ENCODE data around the gene TRIM63. TPM values are rescaled to one million over a fixed set of nuclear protein-coding genes. Genes with fewer than 3 reads are reported as not detected.

Gene TRIM63
- total RNA-seq, 4 donors from 2014 or later: 0.21 to 0.98 TPM; not detected in 2

DNA sequence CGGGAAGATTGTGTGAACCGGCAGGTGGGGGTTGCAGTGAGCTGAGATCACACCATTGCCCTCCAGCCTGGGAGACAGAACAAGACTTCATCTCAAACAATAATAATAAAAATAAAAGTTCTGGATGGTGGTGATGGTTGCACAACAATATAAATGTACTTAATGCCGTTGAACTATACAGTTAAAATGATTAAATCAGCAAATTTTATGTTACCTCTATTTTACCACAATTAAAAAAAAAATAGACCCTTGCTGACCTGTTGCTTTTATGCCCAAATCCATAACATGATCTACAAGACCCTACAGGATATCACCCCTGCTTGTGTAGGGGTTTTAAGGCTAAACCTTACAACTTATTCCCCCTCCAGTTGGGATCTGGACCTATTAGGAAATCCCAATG lies 32.4 kb upstream of the TRIM63 start:
- Histone ChIP-seq H3K27me3 (no peaks in the 10 kb centered on the region), H3K4me3 (no peak overlapping the region), H3K9me3 (no peaks in the 10 kb centered on the region), H3K27ac (no peak overlapping the region), H3K4me1 (peaks cover 0 to 11% (median 0%) of the 10 kb centered on the region in 4 donors), H3K36me3 (no peaks in the 10 kb centered on the region)
- TF ChIP-seq POLR2A (IDR thresholded peaks at IDR 0.05): no peak
- TF ChIP-seq, protein P1, sequence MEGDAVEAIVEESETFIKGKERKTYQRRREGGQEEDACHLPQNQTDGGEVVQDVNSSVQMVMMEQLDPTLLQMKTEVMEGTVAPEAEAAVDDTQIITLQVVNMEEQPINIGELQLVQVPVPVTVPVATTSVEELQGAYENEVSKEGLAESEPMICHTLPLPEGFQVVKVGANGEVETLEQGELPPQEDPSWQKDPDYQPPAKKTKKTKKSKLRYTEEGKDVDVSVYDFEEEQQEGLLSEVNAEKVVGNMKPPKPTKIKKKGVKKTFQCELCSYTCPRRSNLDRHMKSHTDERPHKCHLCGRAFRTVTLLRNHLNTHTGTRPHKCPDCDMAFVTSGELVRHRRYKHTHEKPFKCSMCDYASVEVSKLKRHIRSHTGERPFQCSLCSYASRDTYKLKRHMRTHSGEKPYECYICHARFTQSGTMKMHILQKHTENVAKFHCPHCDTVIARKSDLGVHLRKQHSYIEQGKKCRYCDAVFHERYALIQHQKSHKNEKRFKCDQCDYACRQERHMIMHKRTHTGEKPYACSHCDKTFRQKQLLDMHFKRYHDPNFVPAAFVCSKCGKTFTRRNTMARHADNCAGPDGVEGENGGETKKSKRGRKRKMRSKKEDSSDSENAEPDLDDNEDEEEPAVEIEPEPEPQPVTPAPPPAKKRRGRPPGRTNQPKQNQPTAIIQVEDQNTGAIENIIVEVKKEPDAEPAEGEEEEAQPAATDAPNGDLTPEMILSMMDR (IDR thresholded peaks at IDR 0.05): no peak
- no peak for TF ChIP-seq EP300 (IDR thresholded peaks at IDR 0.05)
- DNase-seq (ENCODE audit: low spot score in 2 of 2): no peak
- 82 to 88% methylated on average over 3 of the region's 3 CpGs for whole genome bisulfite sequencing, 2 donors

DNA sequence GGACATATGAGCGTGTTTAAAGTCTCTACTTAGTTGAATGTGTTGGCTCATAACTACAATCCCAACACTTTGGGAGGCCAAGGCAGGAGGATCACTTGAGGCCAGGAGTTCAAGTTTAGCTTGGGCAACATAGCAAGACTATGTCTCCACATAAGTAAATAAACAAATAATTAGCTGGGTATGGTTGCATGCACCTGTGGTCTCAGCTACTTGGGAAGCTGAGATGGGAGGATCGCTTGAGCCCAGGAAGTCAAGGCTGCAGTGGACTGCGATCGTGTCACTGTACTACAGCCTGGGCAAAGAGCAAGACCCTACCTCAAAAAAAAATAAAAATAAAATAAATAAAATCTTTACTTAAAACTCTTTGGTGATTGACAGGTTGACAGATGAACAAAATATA lies 31.2 kb upstream of the TRIM63 start:
- no peaks in the 10 kb centered on the region for H3K27me3 ChIP-seq
- no peaks in the 10 kb centered on the region for H3K36me3 ChIP-seq
- peaks cover 0 to 16% (median 0%) of the 10 kb centered on the region in 4 donors for H3K4me1 ChIP-seq
- DNase-seq (ENCODE audit: low spot score in 2 of 2): no peak
- H3K4me3 ChIP-seq: no peak overlapping the region
- no peak overlapping the region for H3K27ac ChIP-seq
- no peak for TF ChIP-seq POLR2A (IDR thresholded peaks at IDR 0.05)
- TF ChIP-seq EP300 (IDR thresholded peaks at IDR 0.05): no peak
- TF ChIP-seq, protein P1 (IDR thresholded peaks at IDR 0.05): no peak
- H3K9me3 ChIP-seq: no peaks in the 10 kb centered on the region
- WGBS, 2 donors: 94 to 95% methylated on average over 4 of the region's 4 CpGs

DNA sequence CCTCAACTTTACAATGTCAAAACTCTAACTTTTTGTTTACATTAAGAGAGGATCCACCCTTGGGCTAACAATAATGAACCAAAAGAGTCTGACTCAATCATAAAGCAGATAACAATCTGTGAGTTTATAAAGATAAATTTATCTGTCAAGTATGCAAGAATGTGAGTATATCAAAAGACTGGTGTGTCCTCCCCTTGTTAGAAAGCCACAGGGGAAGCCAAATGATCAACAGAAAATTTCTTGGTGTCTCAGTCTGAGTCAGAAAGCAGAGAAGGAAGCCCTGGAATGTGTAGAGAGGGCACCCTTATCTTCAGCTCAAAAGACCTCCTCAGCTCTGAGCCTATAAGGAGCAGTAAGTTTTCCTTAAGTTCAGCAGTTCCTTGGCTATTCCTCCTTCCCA lies 30.3 kb upstream of the TRIM63 start:
- no peak overlapping the region for H3K27ac ChIP-seq
- no peak for DNase-seq (ENCODE audit: low spot score in 2 of 2)
- no peaks in the 10 kb centered on the region for H3K27me3 ChIP-seq
- peaks cover 0 to 16% (median 0%) of the 10 kb centered on the region in 4 donors for H3K4me1 ChIP-seq
- H3K36me3 ChIP-seq: no peaks in the 10 kb centered on the region
- TF ChIP-seq EP300 (IDR thresholded peaks at IDR 0.05) (no peak), POLR2A (IDR thresholded peaks at IDR 0.05) (no peak)
- TF ChIP-seq, protein P1 (IDR thresholded peaks at IDR 0.05): no peak
- no peak overlapping the region for H3K4me3 ChIP-seq
- no peaks in the 10 kb centered on the region for H3K9me3 ChIP-seq

DNA sequence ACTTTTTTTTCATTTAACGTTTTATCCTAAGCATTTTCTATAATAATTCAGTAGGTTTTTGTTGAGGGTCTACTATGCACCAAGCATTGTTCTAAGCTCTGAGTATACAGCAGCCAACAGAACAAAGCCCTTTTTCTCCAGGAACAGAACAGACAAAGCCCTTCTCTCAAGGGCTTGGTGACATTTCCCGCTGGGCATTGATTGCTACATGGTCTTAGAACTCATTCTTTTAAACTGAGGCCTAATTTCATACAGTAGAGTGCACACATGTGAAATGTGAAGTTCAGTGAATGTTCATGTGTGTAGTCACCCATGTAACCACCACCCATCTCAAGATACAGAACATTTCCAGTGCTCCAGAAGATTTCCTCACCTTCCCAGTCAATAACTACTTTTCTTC lies 29.0 kb upstream of the TRIM63 start:
- no peak overlapping the region for H3K4me3 ChIP-seq
- DNase-seq (ENCODE audit: low spot score in 2 of 2): no peak
- TF ChIP-seq POLR2A (IDR thresholded peaks at IDR 0.05) (no peak), EP300 (IDR thresholded peaks at IDR 0.05) (no peak)
- TF ChIP-seq, protein P1 (IDR thresholded peaks at IDR 0.05): no peak
- H3K36me3 ChIP-seq: no peaks in the 10 kb centered on the region
- peaks cover 0 to 16% (median 0%) of the 10 kb centered on the region in 4 donors for H3K4me1 ChIP-seq
- 43 to 47% methylated on average over 2 of the region's 2 CpGs for WGBS, 2 donors
- no peaks in the 10 kb centered on the region for H3K27me3 ChIP-seq
- no peaks in the 10 kb centered on the region for H3K9me3 ChIP-seq
- H3K27ac ChIP-seq: peak overlapping the region in 2 of 4 donors; percentile 30 to 43

DNA sequence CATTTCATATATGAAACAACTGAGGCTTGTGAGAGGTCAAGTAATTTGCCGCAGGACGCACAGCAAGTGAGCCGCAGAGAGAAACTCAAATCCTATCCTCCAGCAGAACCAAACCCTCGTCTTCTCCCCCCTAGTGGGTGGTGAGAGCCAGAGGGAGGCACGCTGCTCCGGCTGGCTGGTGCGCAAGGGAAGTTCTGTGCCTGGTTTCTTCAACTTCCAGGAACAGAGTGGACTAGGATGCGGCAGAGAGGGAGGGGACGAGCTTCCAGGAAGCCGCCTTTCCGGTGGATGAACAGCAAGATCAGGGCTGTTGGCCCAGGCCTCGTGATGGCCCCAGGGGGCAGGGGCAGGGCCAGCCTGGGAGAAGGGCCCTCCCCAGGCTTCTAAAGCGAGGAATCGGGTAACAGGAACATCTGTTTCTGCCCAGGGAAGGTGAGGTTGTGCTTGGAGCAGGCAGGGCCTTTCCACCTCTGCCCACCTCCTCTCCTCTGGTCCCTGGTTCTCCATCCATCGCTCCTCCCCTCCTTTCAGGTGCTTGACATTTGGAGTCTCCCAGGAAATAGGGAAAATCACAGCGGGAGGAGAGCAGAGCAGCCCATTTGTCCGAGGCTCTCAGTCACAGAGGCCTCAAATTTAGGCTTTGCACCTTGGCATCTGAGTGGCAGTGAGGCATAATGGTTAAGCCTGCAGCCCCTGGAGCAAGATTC lies 27.4 kb upstream of the TRIM63 start:
- 35 to 43% methylated on average over 16 to 17 of the region's 17 CpGs for WGBS, 2 donors
- peak in 1 of 2 donors; percentile 24 for TF ChIP-seq EP300 (IDR thresholded peaks at IDR 0.05)
- TF ChIP-seq POLR2A (IDR thresholded peaks at IDR 0.05): no peak
- no peaks in the 10 kb centered on the region for H3K36me3 ChIP-seq
- peaks cover 0 to 16% (median 0%) of the 10 kb centered on the region in 4 donors for H3K4me1 ChIP-seq
- DNase-seq (ENCODE audit: low spot score in 2 of 2): peak in 1 of 2 donors; percentile 5
- H3K27ac ChIP-seq: peak overlapping the region in 1 of 4 donors; percentile 5
- H3K9me3 ChIP-seq: no peaks in the 10 kb centered on the region
- peaks cover 0 to under 1% of the 10 kb centered on the region in 2 donors for H3K27me3 ChIP-seq
- no peak overlapping the region for H3K4me3 ChIP-seq
